A549 (cell line): ENCODE data around the gene KRT6C. TPM values are rescaled to one million over a fixed set of nuclear protein-coding genes. Genes with fewer than 3 reads are reported as not detected.

ENCODE experiments used
- ATAC-seq, 2 experiments: fragments of 200-7000 bp in 1 of 2; fragments of >200 bp in 1 of 2; cut with Nextera tagmentation in 1 of 2; cut with Tn5 transposase in 1 of 2; 3 replicates each; pipeline versions ENCODE4 v1.8.0 to v1.9.1; 2018 to 2020; ENCODE audit warnings: mild to moderate bottlenecking in 1 of 2, moderate library complexity in 1 of 2
- CTCF ChIA-PET: fragments of 300-600 bp; sonication (Branson Sonifier 250); formaldehyde crosslinking; extraction: SDS; loops from one replicate; lab custom pipeline; 2021; ENCODE audit warnings: antibody characterized with exemption, inconsistent platforms; lab: Yijun Ruan, JAX
- POLR2A ChIA-PET: fragments of 350-600 bp; formaldehyde crosslinking; extraction: SDS; loops from one replicate; lab custom pipeline; 2021; ENCODE audit warnings: antibody characterized with exemption, inconsistent platforms; lab: Yijun Ruan, JAX
- DNase-seq, 2 experiments: peaks; one replicate each; pipeline versions ENCODE4 v3.0.0 to v3.0.0-alpha.2; 2011 to 2016; ENCODE audit warnings: low read depth in 1 of 2, low spot score in 1 of 2
- FAIRE-seq: peaks from 2 replicates; lab custom pipeline; 2011; peaks lifted over from hg19 to GRCh38; lab: Jason Lieb, UNC
- H3K27ac ChIP-seq, 2 experiments: fragments of >200 bp; sonication (Bioruptor Twin); formaldehyde crosslinking; 3 replicates each; pipeline ENCODE4 v1.5.1; 2016 to 2017
- H3K4me1 ChIP-seq: fragments of >200 bp; sonication (Bioruptor Twin); formaldehyde crosslinking; 3 replicates; pipeline ENCODE4 v1.6.1; 2016
- H3K4me2 ChIP-seq: fragments of >200 bp; sonication (Bioruptor Twin); formaldehyde crosslinking; 3 replicates; pipeline ENCODE4 v1.6.1; 2016
- H3K4me3 ChIP-seq: fragments of >200 bp; sonication (Bioruptor Twin); formaldehyde crosslinking; 3 replicates; pipeline ENCODE4 v1.5.1; 2016
- H3K9me3 ChIP-seq: fragments of >200 bp; sonication (Bioruptor Twin); formaldehyde crosslinking; 3 replicates; pipeline ENCODE4 v1.6.1; 2016
- BHLHE40 ChIP-seq: IDR thresholded peaks from 2 replicates; pipeline ENCODE4 v1.6.1; 2012; ENCODE audit warnings: low read depth, low read length, inconsistent platforms
- CBX8 ChIP-seq: fragments of 200-600 bp; sonication (generic); IDR thresholded peaks from 2 replicates; pipeline ENCODE4 v1.6.1; 2016
- CEBPB ChIP-seq, 2 experiments: fragments of >200 bp in 1 of 2; sonication (Bioruptor Twin) in 1 of 2; formaldehyde crosslinking in 1 of 2; IDR thresholded peaks; 2 replicates each; pipeline ENCODE4 v1.6.1; 2012 to 2016
- CHD4 ChIP-seq: fragments of 200-600 bp; sonication (generic); IDR thresholded peaks from 2 replicates; pipeline ENCODE4 v1.6.1; 2016; ENCODE audit warnings: antibody characterized with exemption, mild to moderate bottlenecking, borderline replicate concordance
- EHF ChIP-seq: fragments of 250-450 bp; sonication (Bioruptor Pico); IDR thresholded peaks from 2 replicates; pipeline ENCODE4 v1.5.0; 2020; ENCODE audit warnings: mild to moderate bottlenecking
- ELK1 ChIP-seq: fragments of 150-350 bp; IDR thresholded peaks from 2 replicates; pipeline ENCODE4 v1.6.1; 2014; ENCODE audit warnings: low read depth, mild to moderate bottlenecking, low read length
- FOSL2 ChIP-seq, 2 experiments: fragments of 450-650 bp in 1 of 2; fragments of >200 bp in 1 of 2; sonication (Bioruptor Twin) in 1 of 2; formaldehyde crosslinking; IDR thresholded peaks; 2 replicates each; pipeline versions ENCODE4 v1.5.0 to v1.6.1; 2016 to 2020; ENCODE audit warnings: mild to moderate bottlenecking in 1 of 2, moderate library complexity in 1 of 2
- FOXS1 ChIP-seq: fragments of 250-450 bp; sonication (Bioruptor Pico); IDR thresholded peaks from 2 replicates; pipeline ENCODE4 v1.5.0; 2020; ENCODE audit warnings: mild to moderate bottlenecking, moderate library complexity
- HDAC2 ChIP-seq: fragments of 200-600 bp; sonication (generic); IDR thresholded peaks from 2 replicates; pipeline ENCODE4 v1.6.1; 2016
- KDM1A ChIP-seq: fragments of 200-600 bp; sonication (generic); IDR thresholded peaks from 2 replicates; pipeline ENCODE4 v1.6.1; 2016; ENCODE audit warnings: low read depth, mild to moderate bottlenecking
- MAFK ChIP-seq: fragments of 450-650 bp; IDR thresholded peaks from 2 replicates; pipeline ENCODE4 v1.6.1; 2014; ENCODE audit not compliant: partially characterized antibody
- MAZ ChIP-seq: fragments of 150-350 bp; IDR thresholded peaks from 2 replicates; pipeline ENCODE4 v1.6.1; 2014; ENCODE audit warnings: antibody characterized with exemption, low read depth, low read length, borderline replicate concordance
- NFE2L2 ChIP-seq: fragments of 150-350 bp; conservative IDR thresholded peaks from 2 replicates; pipeline ENCODE4 v1.6.1; 2014; ENCODE audit warnings: low read length
- PBX3 ChIP-seq: IDR thresholded peaks from 2 replicates; pipeline ENCODE4 v1.6.1; 2012
- RAD21 ChIP-seq, 2 experiments: fragments of >200 bp in 1 of 2; sonication (Bioruptor Twin) in 1 of 2; formaldehyde crosslinking in 1 of 2; IDR thresholded peaks in 1 of 2; conservative IDR thresholded peaks in 1 of 2; 2 replicates in 1 of 2; 3 replicates in 1 of 2; pipeline ENCODE4 v1.6.1; 2012 to 2018; ENCODE audit warnings: inconsistent platforms in 1 of 2
- RARB ChIP-seq: fragments of 250-450 bp; sonication (Bioruptor Pico); IDR thresholded peaks from 2 replicates; pipeline ENCODE4 v1.8.0; 2021; ENCODE audit warnings: mild to moderate bottlenecking, moderate library complexity
- RNF2 ChIP-seq: fragments of 200-600 bp; sonication (generic); IDR thresholded peaks from 2 replicates; pipeline ENCODE4 v1.6.1; 2016; ENCODE audit warnings: low read depth, mild to moderate bottlenecking, antibody characterized with exemption, moderate library complexity, borderline replicate concordance
- TP53 ChIP-seq: fragments of 250-450 bp; sonication (Bioruptor Pico); IDR thresholded peaks from 2 replicates; pipeline ENCODE4 v1.5.0; 2021; ENCODE audit warnings: mild to moderate bottlenecking, moderate library complexity
- USF2 ChIP-seq: fragments of 450-650 bp; IDR thresholded peaks from 2 replicates; pipeline ENCODE4 v1.6.1; 2014; ENCODE audit warnings: antibody characterized with exemption
- WGBS: methylation state at CpG from one replicate; pipeline ENCODE4 v1.1.6; 2017; ENCODE audit errors: missing lambda C conversion rate; 5-methylcytosine and 5-hydroxymethylcytosine counted together
- polyA plus RNA-seq, 4 experiments: library from polyadenylated mRNA; depleted of rRNA in 3 of 4; stranded (reverse); fragments of >200 nt; fragmentation: RNase III in 1 of 4; extraction: RNeasy Plus Mini Kit Qiagen cat#74134 plus additional on column Dnase treatment in 1 of 4; gene quantifications; 2 replicates in 3 of 4; 3 replicates in 1 of 4; pipeline ENCODE4 v1.2.3, GENCODE V29; 2011 to 2017
- TF ChIP-seq, protein P1 (sequence below): fragments of >200 bp; sonication (Bioruptor Twin); formaldehyde crosslinking; IDR thresholded peaks from 3 replicates; pipeline ENCODE4 v1.5.1; 2016

KRT6C gene
- polyA plus RNA-seq, 2 of the 4 experiments (the other 2 are of a cell fraction): not detected

DNA sequence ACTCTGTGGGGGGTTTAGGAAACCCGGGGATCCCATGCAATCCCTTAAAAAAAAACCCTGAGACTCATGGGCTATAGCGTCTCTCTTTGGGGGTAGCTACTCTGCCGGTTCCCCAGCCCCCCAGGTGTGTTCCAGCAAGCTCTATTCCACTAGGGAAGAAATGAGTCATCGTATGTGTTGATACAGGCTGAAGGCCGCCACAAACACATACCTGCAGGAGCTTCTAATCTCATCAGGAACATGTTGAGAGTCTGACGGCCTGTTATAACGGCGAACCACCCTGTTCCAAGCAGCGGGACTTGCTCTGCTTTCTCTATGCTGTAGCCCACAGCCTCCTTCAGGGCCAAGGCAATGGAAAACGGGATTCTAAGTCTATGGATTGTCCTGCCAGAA is 47.6 kb upstream of the KRT6C start:
- WGBS: 58% methylated on average over 10 of the region's 10 CpGs
- no peak overlapping the region for H3K4me3 ChIP-seq
- H3K4me1 ChIP-seq: peaks cover 22% of the 10 kb centered on the region
- FAIRE-seq: no peak
- ATAC-seq: peak in 1 of 2 experiments; percentile 11; a peak in 3 of 6 replicates
- peak overlapping the region; percentile 41; the same call in 2 of the 3 replicates for H3K4me2 ChIP-seq
- POLR2A ChIA-PET: no interaction called here
- no peaks in the 10 kb centered on the region for H3K9me3 ChIP-seq
- TF ChIP-seq CBX8 (no peak), FOSL2 (IDR thresholded peaks at IDR 0.05) (no peak), FOSL2 (CRISPR knock-in tag; IDR thresholded peaks at IDR 0.05) (peak; percentile 66)
- no peak for DNase-seq
- H3K27ac ChIP-seq: peak overlapping the region; percentile 2 to 61; a peak in 4 of 6 replicates
- CTCF ChIA-PET: interaction anchor here (0.8 to 3.6 kb wide), 5 partner anchors 61 to 345 kb away, joined by 3 to 14 read pairs (median 5); no protein-coding TSS in a partner anchor

DNA sequence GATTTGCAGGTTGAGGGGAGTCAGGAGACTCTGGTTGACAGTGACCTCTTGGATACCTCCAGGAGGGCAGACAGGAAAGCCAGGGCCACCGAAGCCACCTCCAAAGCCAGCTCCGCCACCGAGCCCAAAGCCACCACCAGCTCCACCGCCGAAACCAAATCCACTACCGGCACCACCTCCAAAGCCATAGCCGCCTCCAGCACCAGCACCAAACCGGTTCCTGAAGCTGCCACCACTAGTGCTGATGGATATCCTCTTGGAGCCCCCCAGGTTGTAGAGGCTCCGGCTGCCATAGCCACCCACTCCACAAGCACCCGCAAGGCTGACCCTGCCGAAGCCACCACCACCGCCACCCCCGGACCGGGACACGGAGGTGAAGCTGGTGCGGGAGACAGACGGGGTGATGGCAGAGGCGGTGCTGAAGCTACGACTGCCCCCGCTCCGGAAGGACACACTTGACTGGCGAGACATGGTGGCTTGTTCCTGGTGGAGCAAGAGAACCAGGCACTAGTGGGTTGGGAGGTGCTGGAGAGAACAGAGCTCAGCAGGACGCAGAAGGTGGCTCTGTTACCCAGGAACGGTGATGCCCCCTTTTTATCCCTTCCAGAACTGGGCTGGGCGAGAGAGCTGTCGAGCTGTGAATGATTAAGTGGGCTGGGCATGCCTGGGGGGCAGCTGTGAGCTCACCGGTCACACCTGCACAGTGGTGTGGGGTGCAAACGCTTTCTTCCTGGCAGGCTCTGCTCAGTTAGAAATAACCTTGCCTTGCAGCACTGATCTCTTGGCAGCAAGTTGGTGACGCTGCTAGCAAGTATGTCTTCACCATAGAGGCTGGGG is 46.4 kb upstream of the KRT6C start, which contains the start of gene KRT5:
Gene KRT5 (minus strand): TSS at position 569 of the 837 bp plus-strand sequence. CDS start 98 bp downstream, at position 471.
- no peaks in the 10 kb centered on the region for H3K9me3 ChIP-seq
- ChIA-PET CTCF (interaction anchor here (0.6 to 3.6 kb wide), 10 partner anchors 11 to 376 kb away, joined by 3 to 14 read pairs (median 4); no protein-coding TSS in a partner anchor), POLR2A (no interaction called here)
- DNase-seq: no peak
- no peak within 1 kb of the TSS for H3K4me3 ChIP-seq
- ATAC-seq: no peak
- peak within 1 kb of the TSS; percentile 41; the same call in 2 of the 3 replicates for H3K4me2 ChIP-seq
- no peak for TF ChIP-seq TP53 (CRISPR knock-in tag)
- no peak for TF ChIP-seq CHD4
- TF ChIP-seq BHLHE40: no peak
- no peak for TF ChIP-seq PBX3
- no peak for TF ChIP-seq NFE2L2
- no peak for TF ChIP-seq ELK1
- no peak for TF ChIP-seq RAD21 (conservative IDR thresholded peaks at IDR 0.05 in 1 of 2, IDR thresholded peaks at IDR 0.05 in 1 of 2)
- no peak for TF ChIP-seq HDAC2
- no peak for TF ChIP-seq MAZ
- no peak for TF ChIP-seq KDM1A
- no peak for TF ChIP-seq EHF
- no peak for TF ChIP-seq RNF2
- TF ChIP-seq FOXS1 (CRISPR knock-in tag): no peak
- no peak for TF ChIP-seq MAFK
- TF ChIP-seq CEBPB (IDR thresholded peaks at IDR 0.05): no peak
- TF ChIP-seq RARB (CRISPR knock-in tag): no peak
- TF ChIP-seq, protein P1, sequence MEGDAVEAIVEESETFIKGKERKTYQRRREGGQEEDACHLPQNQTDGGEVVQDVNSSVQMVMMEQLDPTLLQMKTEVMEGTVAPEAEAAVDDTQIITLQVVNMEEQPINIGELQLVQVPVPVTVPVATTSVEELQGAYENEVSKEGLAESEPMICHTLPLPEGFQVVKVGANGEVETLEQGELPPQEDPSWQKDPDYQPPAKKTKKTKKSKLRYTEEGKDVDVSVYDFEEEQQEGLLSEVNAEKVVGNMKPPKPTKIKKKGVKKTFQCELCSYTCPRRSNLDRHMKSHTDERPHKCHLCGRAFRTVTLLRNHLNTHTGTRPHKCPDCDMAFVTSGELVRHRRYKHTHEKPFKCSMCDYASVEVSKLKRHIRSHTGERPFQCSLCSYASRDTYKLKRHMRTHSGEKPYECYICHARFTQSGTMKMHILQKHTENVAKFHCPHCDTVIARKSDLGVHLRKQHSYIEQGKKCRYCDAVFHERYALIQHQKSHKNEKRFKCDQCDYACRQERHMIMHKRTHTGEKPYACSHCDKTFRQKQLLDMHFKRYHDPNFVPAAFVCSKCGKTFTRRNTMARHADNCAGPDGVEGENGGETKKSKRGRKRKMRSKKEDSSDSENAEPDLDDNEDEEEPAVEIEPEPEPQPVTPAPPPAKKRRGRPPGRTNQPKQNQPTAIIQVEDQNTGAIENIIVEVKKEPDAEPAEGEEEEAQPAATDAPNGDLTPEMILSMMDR: no peak
- no peak for TF ChIP-seq USF2
- peak within 1 kb of the TSS in 1 of 2 experiments; percentile 61; a peak in 3 of 6 replicates for H3K27ac ChIP-seq
- H3K4me1 ChIP-seq: peaks cover 22% of the 10 kb centered on the region
- WGBS: 88% methylated on average over 29 of the region's 29 CpGs
- no peak for FAIRE-seq
